Mesendoderm (in vitro differentiated cells): ENCODE results near the gene GET4.

Experiments
- DNase-seq: peaks from one replicate; pipeline ENCODE4 v3.0.0; 2013
- H2AK5ac ChIP-seq: 2 replicates; pipeline ENCODE4 v1.6.1; 2013; ENCODE audit warnings: low read length, inconsistent platforms
- H2BK120ac ChIP-seq: 2 replicates; pipeline ENCODE4 v1.6.1; 2013; ENCODE audit warnings: low read depth, mild to moderate bottlenecking, low read length, moderate library complexity, mixed read lengths
- H2BK15ac ChIP-seq: replicated peaks from 2 replicates; pipeline ENCODE4 v1.6.1; 2013; ENCODE audit warnings: low read depth, mild to moderate bottlenecking, moderate library complexity
- H2BK5ac ChIP-seq: 2 replicates; pipeline ENCODE4 v1.6.1; 2013; ENCODE audit warnings: low read length, inconsistent platforms
- H3K18ac ChIP-seq: 2 replicates; pipeline ENCODE4 v1.6.1; 2013; ENCODE audit warnings: mild to moderate bottlenecking, low read length, mixed read lengths
- H3K23ac ChIP-seq: one replicate; pipeline ENCODE4 v1.6.1; 2013; ENCODE audit warnings: low read length
- H3K27ac ChIP-seq: 2 replicates; pipeline ENCODE4 v1.5.1; 2013; ENCODE audit warnings: low read depth, mild to moderate bottlenecking, inconsistent platforms, low read length, moderate library complexity
- H3K27me3 ChIP-seq: 2 replicates; pipeline ENCODE4 v1.6.1; 2013; ENCODE audit warnings: low read length, control low read depth, mild to moderate bottlenecking, inconsistent platforms; ENCODE audit not compliant: insufficient read depth, poor library complexity
- H3K36me3 ChIP-seq: 2 replicates; pipeline ENCODE4 v1.6.1; 2013; ENCODE audit warnings: low read length, inconsistent platforms; ENCODE audit not compliant: control insufficient read depth, insufficient read depth
- H3K4ac ChIP-seq: one replicate; pipeline ENCODE4 v1.6.1; 2013; ENCODE audit warnings: low read depth, mild to moderate bottlenecking, low read length, moderate library complexity
- H3K4me1 ChIP-seq: 2 replicates; pipeline ENCODE4 v1.6.1; 2013; ENCODE audit warnings: low read depth, low read length, inconsistent platforms; ENCODE audit not compliant: control insufficient read depth
- H3K4me2 ChIP-seq: 2 replicates; pipeline ENCODE4 v1.6.1; 2013; ENCODE audit warnings: low read length
- H3K4me3 ChIP-seq: 2 replicates; pipeline ENCODE4 v1.5.1; 2013; ENCODE audit warnings: mild to moderate bottlenecking, low read length
- H3K56ac ChIP-seq: one replicate; pipeline ENCODE4 v1.6.1; 2013; ENCODE audit warnings: low read length
- H3K79me1 ChIP-seq: 2 replicates; pipeline ENCODE4 v1.6.1; 2013; ENCODE audit warnings: low read length, inconsistent platforms
- H3K79me2 ChIP-seq: 2 replicates; pipeline ENCODE4 v1.6.1; 2013; ENCODE audit warnings: mild to moderate bottlenecking, low read length; ENCODE audit not compliant: control insufficient read depth, insufficient read depth
- H3K9ac ChIP-seq: 2 replicates; pipeline ENCODE4 v1.6.1; 2013; ENCODE audit warnings: low read length, inconsistent platforms
- H4K5ac ChIP-seq: one replicate; pipeline ENCODE4 v1.6.1; 2013; ENCODE audit warnings: low read length
- H4K8ac ChIP-seq: one replicate; pipeline ENCODE4 v1.6.1; 2013; ENCODE audit warnings: low read depth, mild to moderate bottlenecking, control low read depth, low read length, moderate library complexity
- WGBS: extraction: QIAGEN DNeasy Blood & Tissue Kit; methylation state at CpG from one replicate; pipeline ENCODE4 v1.1.7; 2013; ENCODE audit warnings: low lambda C conversion rate, missing lambda C conversion rate; ENCODE audit not compliant: insufficient coverage; ENCODE audit errors: extremely low coverage; 5-methylcytosine and 5-hydroxymethylcytosine counted together

Gene GET4

DNA sequence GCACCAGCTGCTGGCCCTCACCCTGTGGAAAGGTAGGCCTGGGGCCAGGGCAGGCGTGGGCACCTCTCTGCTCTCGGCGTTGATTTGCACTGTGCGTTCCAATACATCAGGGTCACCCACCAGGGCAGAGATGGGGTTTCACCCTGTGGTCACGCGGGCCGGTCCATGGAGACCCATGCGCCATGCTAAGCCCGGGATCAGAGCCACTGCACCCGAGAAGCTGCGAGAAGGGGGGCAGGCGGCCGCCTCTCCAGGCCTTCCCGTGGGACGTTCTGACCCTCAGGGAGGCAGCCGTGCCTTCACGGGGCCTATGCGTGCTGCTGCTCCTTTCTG, 11.1 kb downstream of the GET4 start:
- no CpG with 5 or more reads among the region's 18 CpGs for WGBS

DNA sequence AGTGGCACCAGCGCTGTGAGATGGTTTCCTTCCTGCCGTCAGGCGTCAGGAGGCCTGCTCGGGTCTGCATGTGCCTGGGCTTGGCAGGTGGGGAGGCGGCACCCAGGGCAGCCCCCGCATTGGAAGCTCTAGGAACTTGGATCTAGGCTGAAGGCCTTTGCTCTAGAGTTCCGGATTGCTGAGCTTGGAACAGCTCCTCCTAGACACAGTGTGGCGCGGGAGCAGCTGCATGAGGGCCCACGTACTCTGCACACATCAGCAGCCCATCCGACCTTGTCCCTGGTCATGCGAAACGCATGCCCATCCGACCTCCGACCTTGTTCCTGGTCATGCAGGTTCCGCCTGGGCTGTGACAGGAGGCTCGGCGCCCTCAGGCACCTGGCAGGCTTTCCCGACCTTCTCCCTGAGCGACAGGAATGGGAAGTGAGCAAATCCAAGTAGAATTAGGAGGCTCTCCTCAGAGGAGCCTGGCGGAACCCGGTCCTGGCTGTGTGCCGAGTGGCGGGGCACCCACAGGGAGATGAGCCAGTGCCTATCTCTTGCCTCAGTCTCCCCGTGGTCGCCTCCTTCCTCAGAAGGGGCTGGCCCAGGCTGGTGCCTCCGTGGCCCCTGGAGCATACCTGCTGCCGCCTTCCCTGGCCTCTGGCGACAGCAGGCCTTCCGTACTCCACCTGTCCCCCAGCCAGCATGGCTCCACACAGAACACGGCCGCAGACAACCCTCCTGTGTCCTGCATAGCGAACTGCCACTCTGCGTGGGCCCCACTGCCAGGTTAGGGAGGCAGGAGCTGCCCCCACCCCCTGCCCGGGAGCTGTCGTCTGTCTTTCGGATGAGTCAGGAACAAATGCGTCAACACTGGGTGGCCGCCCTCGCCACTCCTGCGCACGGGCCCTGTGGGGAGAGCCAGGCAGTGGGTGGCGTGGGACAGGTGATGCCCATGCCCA, 12.0 kb downstream of the GET4 start:
- Histone ChIP-seq H3K27me3 (no peaks in the 10 kb centered on the region), H3K4ac (no peak overlapping the region), H4K5ac (no peak overlapping the region), H3K23ac (peak overlapping the region; percentile 45), H3K4me2 (no peak overlapping the region), H3K56ac (peak overlapping the region; percentile 7), H2AK5ac (no peak overlapping the region), H3K18ac (no peak overlapping the region), H2BK15ac (no peak overlapping the region), H3K4me3 (no peak overlapping the region), H3K79me2 (peaks cover 51% of the 10 kb centered on the region), H2BK120ac (no peak overlapping the region), H3K79me1 (peaks cover 41% of the 10 kb centered on the region), H3K4me1 (no peaks in the 10 kb centered on the region), H2BK5ac (no peak overlapping the region), H4K8ac (no peak overlapping the region), H3K36me3 (peaks cover 5% of the 10 kb centered on the region), H3K9ac (no peak overlapping the region), H3K27ac (no peak overlapping the region)
- no peak for DNase-seq
- no CpG with 5 or more reads among the region's 43 CpGs for WGBS

More for the DNA sequence above, 11.1 kb downstream of the GET4 start:
- Histone ChIP-seq H3K4me3 (no peak overlapping the region), H3K9ac (no peak overlapping the region), H4K8ac (no peak overlapping the region), H3K4me1 (no peaks in the 10 kb centered on the region), H3K4me2 (no peak overlapping the region), H3K4ac (no peak overlapping the region), H3K79me1 (peaks cover 40% of the 10 kb centered on the region), H2AK5ac (no peak overlapping the region), H2BK120ac (no peak overlapping the region), H4K5ac (no peak overlapping the region), H3K56ac (peak overlapping the region; percentile 49), H3K27ac (no peak overlapping the region), H3K23ac (no peak overlapping the region), H3K18ac (no peak overlapping the region), H2BK15ac (no peak overlapping the region), H3K36me3 (peaks cover 5% of the 10 kb centered on the region), H3K79me2 (peaks cover 60% of the 10 kb centered on the region), H2BK5ac (no peak overlapping the region), H3K27me3 (no peaks in the 10 kb centered on the region)
- no peak for DNase-seq

DNA sequence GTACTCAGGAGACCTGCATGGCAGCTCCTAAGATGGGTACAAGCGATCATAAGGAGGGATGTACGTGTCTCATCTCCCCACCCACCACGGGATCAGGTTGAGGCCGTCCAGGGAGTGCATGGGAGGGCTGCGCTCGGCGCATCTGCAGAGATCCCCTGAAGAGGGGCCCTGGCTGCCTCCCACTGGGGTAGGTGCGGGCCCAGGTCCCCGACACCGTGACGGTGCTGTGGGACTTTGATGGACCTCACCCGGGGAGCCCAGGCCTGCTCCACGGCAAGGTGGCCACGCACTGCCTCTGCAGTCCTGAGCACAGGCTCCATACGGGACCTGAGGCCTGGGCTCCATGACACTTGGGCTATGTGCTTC, 12.7 kb downstream of the GET4 start:
- Histone ChIP-seq H3K27ac (no peak overlapping the region), H2BK5ac (no peak overlapping the region), H3K23ac (peak overlapping the region; percentile 45), H3K27me3 (no peaks in the 10 kb centered on the region), H3K79me2 (peaks cover 45% of the 10 kb centered on the region), H3K4me3 (no peak overlapping the region), H3K4me2 (peak overlapping the region; percentile 6), H2AK5ac (no peak overlapping the region), H3K56ac (peak overlapping the region; percentile 45), H3K9ac (peak overlapping the region; percentile 7), H3K4ac (no peak overlapping the region), H2BK15ac (no peak overlapping the region), H3K4me1 (no peaks in the 10 kb centered on the region), H4K8ac (no peak overlapping the region), H4K5ac (no peak overlapping the region), H3K18ac (no peak overlapping the region), H3K79me1 (peaks cover 35% of the 10 kb centered on the region), H3K36me3 (peaks cover 9% of the 10 kb centered on the region), H2BK120ac (no peak overlapping the region)
- DNase-seq, result no peak
- no CpG with 5 or more reads among the region's 15 CpGs for WGBS

DNA sequence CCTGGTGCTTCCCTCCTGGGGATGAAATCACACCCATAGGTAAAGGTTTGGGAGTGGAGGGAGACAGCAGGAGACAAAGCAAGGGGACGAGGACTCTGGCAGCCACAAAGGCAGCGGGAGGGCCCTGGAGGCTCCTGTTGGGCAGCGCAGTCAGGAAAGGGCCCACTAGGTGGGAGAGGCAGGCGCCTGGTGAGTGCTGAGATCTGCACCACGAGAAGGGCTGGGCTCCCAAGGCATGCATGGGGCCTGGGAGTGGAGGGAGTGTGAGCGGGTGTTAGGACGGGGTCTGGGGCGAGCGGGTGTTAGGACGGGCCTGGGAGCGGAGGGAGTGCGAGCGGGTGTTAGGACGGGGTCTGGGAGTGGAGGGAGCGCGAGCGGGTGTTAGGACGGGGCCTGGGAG, 13.0 kb downstream of the GET4 start:
- no peak overlapping the region for H3K18ac ChIP-seq
- peak; percentile 51 for DNase-seq
- H3K23ac ChIP-seq, result peak overlapping the region; percentile 45
- no peaks in the 10 kb centered on the region for H3K27me3 ChIP-seq
- H3K4me2 ChIP-seq, result peak overlapping the region; percentile 6
- H4K8ac ChIP-seq, result no peak overlapping the region
- no peaks in the 10 kb centered on the region for H3K4me1 ChIP-seq
- peaks cover 34% of the 10 kb centered on the region for H3K79me1 ChIP-seq
- no peak overlapping the region for H2BK15ac ChIP-seq
- peaks cover 10% of the 10 kb centered on the region for H3K36me3 ChIP-seq
- no peak overlapping the region for H2BK120ac ChIP-seq
- H3K79me2 ChIP-seq, result peaks cover 41% of the 10 kb centered on the region
- WGBS, result no CpG with 5 or more reads among the region's 18 CpGs
- no peak overlapping the region for H3K4me3 ChIP-seq
- no peak overlapping the region for H3K4ac ChIP-seq
- no peak overlapping the region for H2BK5ac ChIP-seq
- H3K56ac ChIP-seq, result peak overlapping the region; percentile 45
- no peak overlapping the region for H4K5ac ChIP-seq
- peak overlapping the region; percentile 7 for H3K9ac ChIP-seq
- no peak overlapping the region for H2AK5ac ChIP-seq
- no peak overlapping the region for H3K27ac ChIP-seq

DNA sequence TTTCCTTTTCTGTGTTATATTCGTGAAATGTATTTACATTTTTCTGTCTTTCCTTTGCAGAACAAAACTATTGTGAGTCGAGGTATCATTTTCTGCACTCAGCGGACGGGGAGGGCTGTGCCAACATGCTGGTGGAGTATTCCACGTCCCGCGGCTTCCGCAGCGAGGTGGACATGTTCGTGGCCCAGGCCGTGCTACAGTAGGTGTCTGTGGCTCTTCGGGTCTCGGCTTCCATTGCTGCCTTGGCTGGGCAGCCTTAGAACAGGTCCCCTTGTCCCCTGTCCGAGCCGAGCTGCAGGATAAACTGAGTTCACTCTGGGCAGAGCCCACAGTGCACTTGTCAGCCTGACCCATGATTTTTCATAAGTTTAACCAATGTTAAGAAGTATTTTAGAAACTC, 14.5 kb downstream of the GET4 start:
- Histone ChIP-seq H2AK5ac (no peak overlapping the region), H3K18ac (no peak overlapping the region), H3K79me2 (peaks cover 27% of the 10 kb centered on the region), H3K9ac (no peak overlapping the region), H2BK5ac (no peak overlapping the region), H3K23ac (no peak overlapping the region), H2BK15ac (no peak overlapping the region), H3K4me1 (no peaks in the 10 kb centered on the region), H3K56ac (no peak overlapping the region), H3K27me3 (no peaks in the 10 kb centered on the region), H3K36me3 (peaks cover 14% of the 10 kb centered on the region), H4K8ac (no peak overlapping the region), H3K4ac (no peak overlapping the region), H3K4me3 (no peak overlapping the region), H3K27ac (no peak overlapping the region), H3K4me2 (no peak overlapping the region), H4K5ac (no peak overlapping the region), H2BK120ac (no peak overlapping the region), H3K79me1 (peaks cover 25% of the 10 kb centered on the region)
- DNase-seq, result no peak
- no CpG with 5 or more reads among the region's 15 CpGs for WGBS
